GM12878 (cell line): ENCODE results near the gene CASP8.

Experiments
- CTCF ChIP-seq, 3 experiments: IDR thresholded peaks in 2 of 3; conservative IDR thresholded peaks in 1 of 3; 2 replicates each; pipeline ENCODE4 v1.5.1; 2011; ENCODE audit warnings: low read depth in 3 of 3, low read length in 3 of 3, mild to moderate bottlenecking in 3 of 3, control low read depth in 2 of 3, moderate library complexity in 2 of 3, inconsistent platforms in 1 of 3, mixed read lengths in 1 of 3; ENCODE audit not compliant: control insufficient read depth in 2 of 3, insufficient read depth in 1 of 3; ENCODE audit errors: extremely low read depth in 1 of 3
- DPF2 ChIP-seq: fragments of 450-650 bp; IDR thresholded peaks from 2 replicates; pipeline ENCODE4 v1.6.1; 2017; ENCODE audit warnings: mild to moderate bottlenecking
- HCFC1 ChIP-seq: fragments of 150-350 bp; IDR thresholded peaks from 2 replicates; pipeline ENCODE4 v1.6.1; 2014; ENCODE audit warnings: low read length
- POLR2A ChIP-seq: IDR thresholded peaks from 2 replicates; pipeline ENCODE4 v1.6.1; 2011; ENCODE audit warnings: low read depth, mild to moderate bottlenecking, low read length
- RAD21 ChIP-seq: IDR thresholded peaks from 2 replicates; pipeline ENCODE4 v1.6.1; 2011; ENCODE audit warnings: mild to moderate bottlenecking, low read depth, low read length, moderate library complexity; ENCODE audit not compliant: insufficient read depth
- SMAD1 ChIP-seq: fragments of 450-650 bp; IDR thresholded peaks from 2 replicates; pipeline ENCODE4 v1.6.1; 2018; ENCODE audit warnings: mild to moderate bottlenecking, low read depth; ENCODE audit not compliant: partially characterized antibody
- SMC3 ChIP-seq: IDR thresholded peaks from 2 replicates; pipeline ENCODE4 v1.6.1; 2011; ENCODE audit warnings: low read length, improper control_type of control experiment, borderline replicate concordance
- ZNF384 ChIP-seq: IDR thresholded peaks from 2 replicates; pipeline ENCODE4 v1.6.1; 2012; ENCODE audit warnings: low read depth, mild to moderate bottlenecking, low read length, improper control_type of control experiment, borderline replicate concordance

DNA sequence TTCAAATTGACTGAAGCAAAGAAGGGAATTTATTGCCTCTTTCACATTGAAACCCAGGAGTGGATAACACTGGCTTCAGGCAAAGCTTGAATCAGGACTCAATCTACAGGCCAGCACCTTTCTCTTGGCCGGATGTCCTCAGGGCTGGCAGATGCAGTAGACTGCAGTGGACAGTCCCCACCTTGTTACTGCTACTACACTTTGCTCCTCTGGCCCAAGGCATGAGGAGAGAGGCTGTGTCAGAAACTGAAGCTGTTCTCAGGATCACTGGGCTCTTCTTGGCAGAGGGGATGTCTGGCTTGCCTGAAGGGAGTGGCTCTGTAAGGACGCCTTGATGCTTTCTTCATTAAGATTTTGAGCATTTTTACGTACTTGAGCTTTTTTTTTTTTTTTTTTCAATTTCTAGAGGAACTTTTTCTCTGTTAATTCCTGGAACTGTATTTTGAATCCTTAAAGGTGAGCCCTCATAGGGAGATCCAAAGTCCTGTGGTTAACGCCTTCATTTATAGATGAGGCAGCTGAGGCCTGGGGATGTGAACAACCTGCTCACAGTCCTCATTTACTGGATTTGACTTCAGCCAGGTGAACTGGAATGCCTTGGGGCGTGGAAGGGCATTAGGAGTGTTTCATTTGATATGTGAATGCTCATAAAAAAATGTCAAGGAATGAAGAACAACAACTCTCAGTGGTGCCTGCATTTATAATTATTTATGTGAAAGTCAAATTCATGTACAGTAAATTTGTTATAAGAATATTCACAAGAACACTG, 40.8 kb upstream of the CASP8 start:
- no peak for TF ChIP-seq DPF2
- no peak for TF ChIP-seq CTCF (IDR thresholded peaks at IDR 0.05 in 2 of 3, conservative IDR thresholded peaks at IDR 0.05 in 1 of 3; ENCODE audit: control insufficient read depth in 2 of 3, extremely low read depth in 1 of 3, insufficient read depth in 1 of 3, low read depth in 3 of 3, low read length in 3 of 3)
- no peak for TF ChIP-seq POLR2A
- TF ChIP-seq ZNF384 = no peak
- no peak for TF ChIP-seq SMAD1
- TF ChIP-seq HCFC1 = no peak
- no peak for TF ChIP-seq RAD21
- TF ChIP-seq SMC3 = no peak
